H9 (cell line): Measurements from ENCODE around the gene RET. TPM values are rescaled to one million over a fixed set of nuclear protein-coding genes. Genes with fewer than 3 reads are reported as not detected.

Experiments used
- DNase-seq: peaks from one replicate; pipeline ENCODE4 v3.0.0-alpha.2; 2017
- H2AFZ ChIP-seq: one replicate; pipeline ENCODE4 v1.6.1; 2013; ENCODE audit warnings: mild to moderate bottlenecking, low read length, control low read depth, moderate library complexity
- H2AK5ac ChIP-seq: 2 replicates; pipeline ENCODE4 v1.6.1; 2013; ENCODE audit warnings: low read length, control low read depth, mixed read lengths; ENCODE audit not compliant: insufficient read length
- H2BK120ac ChIP-seq: one replicate; pipeline ENCODE4 v1.6.1; 2013; ENCODE audit warnings: low read depth, mild to moderate bottlenecking, low read length, control low read depth, inconsistent platforms; ENCODE audit not compliant: poor library complexity, severe bottlenecking
- H2BK12ac ChIP-seq: 2 replicates; pipeline ENCODE4 v1.6.1; 2013; ENCODE audit warnings: low read length, control low read depth, mixed read lengths, low read depth; ENCODE audit not compliant: insufficient read length
- H2BK15ac ChIP-seq: 2 replicates; pipeline ENCODE4 v1.6.1; 2013; ENCODE audit warnings: low read depth, low read length, control low read depth
- H2BK20ac ChIP-seq: one replicate; pipeline ENCODE4 v1.6.1; 2013; ENCODE audit warnings: low read depth, mild to moderate bottlenecking, low read length, control low read depth, inconsistent platforms; ENCODE audit not compliant: poor library complexity, severe bottlenecking
- H2BK5ac ChIP-seq: 2 replicates; pipeline ENCODE4 v1.6.1; 2013; ENCODE audit warnings: low read length, control low read depth, mixed read lengths; ENCODE audit not compliant: insufficient read length
- H3K14ac ChIP-seq: 2 replicates; pipeline ENCODE4 v1.6.1; 2013; ENCODE audit warnings: low read length, control low read depth; ENCODE audit not compliant: insufficient read depth
- H3K18ac ChIP-seq: 2 replicates; pipeline ENCODE4 v1.6.1; 2013; ENCODE audit warnings: low read depth, mild to moderate bottlenecking, mixed read lengths, low read length, control low read depth; ENCODE audit not compliant: insufficient read length
- H3K23ac ChIP-seq: 2 replicates; pipeline ENCODE4 v1.6.1; 2013; ENCODE audit warnings: low read length, control low read depth, mixed read lengths, low read depth; ENCODE audit not compliant: insufficient read length
- H3K23me2 ChIP-seq: 2 replicates; pipeline ENCODE4 v1.6.1; 2013; ENCODE audit warnings: low read depth, mild to moderate bottlenecking, mixed read lengths, low read length, control low read depth; ENCODE audit not compliant: insufficient read length, poor library complexity, severe bottlenecking
- H3K27ac ChIP-seq: 2 replicates; pipeline ENCODE4 v1.5.1; 2013; ENCODE audit warnings: low read length, control low read depth, mixed read lengths, low read depth; ENCODE audit not compliant: insufficient read length
- H3K27me3 ChIP-seq: 2 replicates; pipeline ENCODE4 v1.6.1; 2013; ENCODE audit warnings: low read length, control low read depth, inconsistent platforms; ENCODE audit not compliant: insufficient read depth
- H3K4ac ChIP-seq: 2 replicates; pipeline ENCODE4 v1.6.1; 2013; ENCODE audit warnings: low read depth, mild to moderate bottlenecking, control low read depth, inconsistent platforms, low read length, moderate library complexity
- H3K4me1 ChIP-seq: 2 replicates; pipeline ENCODE4 v1.6.1; 2013; ENCODE audit warnings: low read length, control low read depth, inconsistent platforms; ENCODE audit not compliant: insufficient read depth
- H3K4me2 ChIP-seq: 2 replicates; pipeline ENCODE4 v1.6.1; 2013; ENCODE audit warnings: low read length, control low read depth, mixed read lengths; ENCODE audit not compliant: insufficient read length, insufficient read depth
- H3K56ac ChIP-seq: 2 replicates; pipeline ENCODE4 v1.6.1; 2013; ENCODE audit warnings: low read depth, mild to moderate bottlenecking, mixed read lengths, low read length, control low read depth; ENCODE audit not compliant: insufficient read length
- H3K79me1 ChIP-seq: 2 replicates; pipeline ENCODE4 v1.6.1; 2013; ENCODE audit warnings: low read depth, mild to moderate bottlenecking, moderate library complexity, low read length, control low read depth, inconsistent platforms; ENCODE audit not compliant: insufficient read depth, poor library complexity, severe bottlenecking
- H3K79me2 ChIP-seq: 2 replicates; pipeline ENCODE4 v1.6.1; 2013; ENCODE audit warnings: low read length, control low read depth, inconsistent platforms; ENCODE audit not compliant: insufficient read depth
- H3K9ac ChIP-seq: 2 replicates; pipeline ENCODE4 v1.6.1; 2013; ENCODE audit warnings: low read length, control low read depth, mixed read lengths; ENCODE audit not compliant: insufficient read length; ENCODE audit errors: extremely low read depth
- H3K9me3 ChIP-seq: one replicate; pipeline ENCODE4 v1.6.1; 2013; ENCODE audit warnings: low read depth, low read length, inconsistent platforms; ENCODE audit not compliant: control insufficient read depth
- H3T11ph ChIP-seq: one replicate; pipeline ENCODE4 v1.6.1; 2013; ENCODE audit warnings: mild to moderate bottlenecking, low read length, control low read depth, inconsistent platforms
- H4K20me1 ChIP-seq: one replicate; pipeline ENCODE4 v1.6.1; 2013; ENCODE audit not compliant: control insufficient read depth, insufficient read length, insufficient read depth
- H4K5ac ChIP-seq: 2 replicates; pipeline ENCODE4 v1.6.1; 2013; ENCODE audit warnings: low read depth, mild to moderate bottlenecking, mixed read lengths, low read length, control low read depth; ENCODE audit not compliant: insufficient read length
- H4K8ac ChIP-seq: replicated peaks from 2 replicates; pipeline ENCODE4 v1.6.1; 2013; ENCODE audit warnings: low read length, control low read depth, mixed read lengths, low read depth; ENCODE audit not compliant: insufficient read length
- H4K91ac ChIP-seq: 2 replicates; pipeline ENCODE4 v1.6.1; 2013; ENCODE audit warnings: low read depth, mild to moderate bottlenecking, moderate library complexity, mixed read lengths, low read length, control low read depth; ENCODE audit not compliant: insufficient read length
- H3K27ac Mint-ChIP-seq, 3 experiments: 2 replicates in 2 of 3; 3 replicates in 1 of 3; pipeline ENCODE4 v1.8.0; 2020 to 2021; ENCODE audit warnings: mixed read lengths in 3 of 3, mild to moderate bottlenecking in 1 of 3, moderate library complexity in 1 of 3
- H3K27me3 Mint-ChIP-seq: 2 replicates; pipeline ENCODE4 v1.8.0; 2021; ENCODE audit warnings: low read depth, mild to moderate bottlenecking, moderate library complexity, mixed read lengths
- H3K36me3 Mint-ChIP-seq, 3 experiments: 2 replicates in 2 of 3; 3 replicates in 1 of 3; pipeline ENCODE4 v1.8.0; 2020 to 2021; ENCODE audit warnings: low read depth in 3 of 3, mixed read lengths in 3 of 3; ENCODE audit not compliant: insufficient read depth in 1 of 3
- H3K4me1 Mint-ChIP-seq, 2 experiments: 2 replicates each; pipeline ENCODE4 v1.8.0; 2020; ENCODE audit warnings: mixed read lengths in 2 of 2
- H3K4me3 Mint-ChIP-seq, 2 experiments: 2 replicates in 1 of 2; 3 replicates in 1 of 2; pipeline ENCODE4 v1.8.0; 2020 to 2021; ENCODE audit warnings: mild to moderate bottlenecking in 2 of 2, mixed read lengths in 2 of 2, moderate library complexity in 1 of 2
- H3K9me3 Mint-ChIP-seq, 2 experiments: 2 replicates in 1 of 2; 3 replicates in 1 of 2; pipeline ENCODE4 v1.8.0; 2020; ENCODE audit warnings: mild to moderate bottlenecking in 2 of 2, mixed read lengths in 2 of 2, moderate library complexity in 1 of 2
- WGBS: extraction: QIAGEN DNeasy Blood & Tissue Kit; methylation state at CpG from one replicate; pipeline ENCODE4 v1.1.7; 2013; ENCODE audit warnings: missing lambda C conversion rate, low lambda C conversion rate, mixed read lengths; ENCODE audit not compliant: insufficient read length; ENCODE audit errors: extremely low coverage; 5-methylcytosine and 5-hydroxymethylcytosine counted together
- total RNA-seq: library from RNA; stranded (reverse); gene quantifications from 2 replicates; pipeline ENCODE4 v1.2.1, GENCODE V29; 2021
- TF ChIP-seq, protein P1 (sequence below): fragments of 200-600 bp; sonication (generic); conservative IDR thresholded peaks from 3 replicates; pipeline ENCODE4 v1.8.0; 2021; ENCODE audit warnings: antibody characterized with exemption, mild to moderate bottlenecking

The RET gene
- total RNA-seq, 1 experiment from 2014 or later = 12.2 TPM

DNA sequence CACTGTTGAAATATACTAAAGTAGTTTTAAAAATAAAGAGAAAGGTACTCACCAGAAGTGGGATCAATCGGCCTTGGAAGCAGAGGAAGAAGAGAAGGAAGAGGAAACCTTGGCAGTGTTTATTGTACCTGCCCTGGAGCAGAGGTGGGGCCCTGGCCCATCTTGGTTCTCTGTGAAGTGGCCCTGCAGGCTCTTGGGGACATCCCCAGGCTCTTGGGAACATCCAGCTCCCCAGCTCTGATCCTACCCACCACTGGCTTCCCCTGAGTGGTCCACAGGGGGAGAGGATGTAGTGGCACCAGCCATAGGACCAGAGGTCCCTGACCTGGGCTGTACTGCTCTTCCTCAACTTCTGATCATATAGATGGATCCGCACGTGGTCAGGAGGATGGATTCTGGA is 22.3 kb upstream of the RET start:
- Mint-ChIP-seq H3K9me3 (peaks cover 0 to 3% of the 10 kb centered on the region in 2 experiments; a peak in 2 of 5 replicates), H3K36me3 (no peaks in the 10 kb centered on the region), H3K27me3 (peaks cover 12% of the 10 kb centered on the region), H3K4me3 (no peak overlapping the region), H3K4me1 (no peaks in the 10 kb centered on the region; a peak in 1 of 4 replicates), H3K27ac (no peak overlapping the region; a peak in 1 of 7 replicates)
- no peaks in the 10 kb centered on the region for H3K27me3 ChIP-seq
- H2BK5ac ChIP-seq = no peak overlapping the region
- no peak overlapping the region for H2BK12ac ChIP-seq
- H3K56ac ChIP-seq = no peak overlapping the region
- H3K14ac ChIP-seq = no peak overlapping the region
- no peak for DNase-seq
- H3K79me2 ChIP-seq = no peaks in the 10 kb centered on the region
- no peaks in the 10 kb centered on the region for H3K23me2 ChIP-seq
- H3T11ph ChIP-seq = no peak overlapping the region
- H4K91ac ChIP-seq = no peak overlapping the region
- H3K18ac ChIP-seq = no peak overlapping the region
- H2BK15ac ChIP-seq = no peak overlapping the region
- H3K23ac ChIP-seq = no peak overlapping the region
- no CpG with 5 or more reads among the region's 3 CpGs for WGBS
- no peak overlapping the region for H3K4ac ChIP-seq
- H2BK20ac ChIP-seq = no peak overlapping the region
- H2BK120ac ChIP-seq = no peak overlapping the region
- H3K79me1 ChIP-seq = no peaks in the 10 kb centered on the region
- H2AFZ ChIP-seq = no peak overlapping the region
- no peaks in the 10 kb centered on the region for H3K4me1 ChIP-seq
- H3K4me2 ChIP-seq = no peak overlapping the region
- no peaks in the 10 kb centered on the region for H3K9me3 ChIP-seq
- no peak overlapping the region for H3K27ac ChIP-seq
- no peak overlapping the region for H4K5ac ChIP-seq
- H3K9ac ChIP-seq = no peak overlapping the region
- TF ChIP-seq, protein P1, sequence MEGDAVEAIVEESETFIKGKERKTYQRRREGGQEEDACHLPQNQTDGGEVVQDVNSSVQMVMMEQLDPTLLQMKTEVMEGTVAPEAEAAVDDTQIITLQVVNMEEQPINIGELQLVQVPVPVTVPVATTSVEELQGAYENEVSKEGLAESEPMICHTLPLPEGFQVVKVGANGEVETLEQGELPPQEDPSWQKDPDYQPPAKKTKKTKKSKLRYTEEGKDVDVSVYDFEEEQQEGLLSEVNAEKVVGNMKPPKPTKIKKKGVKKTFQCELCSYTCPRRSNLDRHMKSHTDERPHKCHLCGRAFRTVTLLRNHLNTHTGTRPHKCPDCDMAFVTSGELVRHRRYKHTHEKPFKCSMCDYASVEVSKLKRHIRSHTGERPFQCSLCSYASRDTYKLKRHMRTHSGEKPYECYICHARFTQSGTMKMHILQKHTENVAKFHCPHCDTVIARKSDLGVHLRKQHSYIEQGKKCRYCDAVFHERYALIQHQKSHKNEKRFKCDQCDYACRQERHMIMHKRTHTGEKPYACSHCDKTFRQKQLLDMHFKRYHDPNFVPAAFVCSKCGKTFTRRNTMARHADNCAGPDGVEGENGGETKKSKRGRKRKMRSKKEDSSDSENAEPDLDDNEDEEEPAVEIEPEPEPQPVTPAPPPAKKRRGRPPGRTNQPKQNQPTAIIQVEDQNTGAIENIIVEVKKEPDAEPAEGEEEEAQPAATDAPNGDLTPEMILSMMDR = no peak
- H2AK5ac ChIP-seq = no peak overlapping the region
- no peaks in the 10 kb centered on the region for H4K20me1 ChIP-seq
- no peak overlapping the region for H4K8ac ChIP-seq
